22Rv1 (cell line): ENCODE results near the gene NRP1.
A peak's percentile ranks its signal among the peaks of the same experiment; 100 is the strongest.

Experiments used
- H3K27ac ChIP-seq: fragments of 450-650 bp; 2 replicates; pipeline ENCODE4 v1.5.1; 2017
- ZFX ChIP-seq: fragments of 450-650 bp; IDR thresholded peaks from 2 replicates; pipeline ENCODE4 v1.6.1; 2017; ENCODE audit warnings: antibody characterized with exemption, borderline replicate concordance
- TF ChIP-seq, protein P1 (sequence below): fragments of 450-650 bp; IDR thresholded peaks from 2 replicates; pipeline ENCODE4 v1.5.1; 2017; ENCODE audit warnings: mild to moderate bottlenecking

The NRP1 gene

DNA sequence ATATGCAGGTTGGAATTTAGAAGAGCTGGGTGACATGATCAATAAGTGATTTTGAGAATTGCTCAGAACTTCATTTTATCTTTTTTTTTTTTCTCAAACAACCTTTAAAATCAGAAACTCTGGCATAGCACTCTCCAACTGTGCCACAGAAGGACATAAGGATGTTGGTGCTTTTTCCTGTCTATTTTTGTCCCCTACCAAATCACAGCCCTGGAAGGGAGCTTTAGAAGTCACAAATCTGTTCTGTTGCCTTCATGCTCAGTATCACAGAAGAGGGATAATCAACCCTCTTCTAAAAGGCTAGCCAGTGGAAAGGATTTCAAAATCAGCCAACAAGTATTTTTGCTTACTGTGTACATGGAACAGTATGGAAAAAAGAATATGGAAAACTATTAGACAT lies 14.8 kb upstream of the NRP1 start:
- no peak overlapping the region for H3K27ac ChIP-seq
- TF ChIP-seq, protein P1, sequence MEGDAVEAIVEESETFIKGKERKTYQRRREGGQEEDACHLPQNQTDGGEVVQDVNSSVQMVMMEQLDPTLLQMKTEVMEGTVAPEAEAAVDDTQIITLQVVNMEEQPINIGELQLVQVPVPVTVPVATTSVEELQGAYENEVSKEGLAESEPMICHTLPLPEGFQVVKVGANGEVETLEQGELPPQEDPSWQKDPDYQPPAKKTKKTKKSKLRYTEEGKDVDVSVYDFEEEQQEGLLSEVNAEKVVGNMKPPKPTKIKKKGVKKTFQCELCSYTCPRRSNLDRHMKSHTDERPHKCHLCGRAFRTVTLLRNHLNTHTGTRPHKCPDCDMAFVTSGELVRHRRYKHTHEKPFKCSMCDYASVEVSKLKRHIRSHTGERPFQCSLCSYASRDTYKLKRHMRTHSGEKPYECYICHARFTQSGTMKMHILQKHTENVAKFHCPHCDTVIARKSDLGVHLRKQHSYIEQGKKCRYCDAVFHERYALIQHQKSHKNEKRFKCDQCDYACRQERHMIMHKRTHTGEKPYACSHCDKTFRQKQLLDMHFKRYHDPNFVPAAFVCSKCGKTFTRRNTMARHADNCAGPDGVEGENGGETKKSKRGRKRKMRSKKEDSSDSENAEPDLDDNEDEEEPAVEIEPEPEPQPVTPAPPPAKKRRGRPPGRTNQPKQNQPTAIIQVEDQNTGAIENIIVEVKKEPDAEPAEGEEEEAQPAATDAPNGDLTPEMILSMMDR = no peak
- no peak for TF ChIP-seq ZFX

DNA sequence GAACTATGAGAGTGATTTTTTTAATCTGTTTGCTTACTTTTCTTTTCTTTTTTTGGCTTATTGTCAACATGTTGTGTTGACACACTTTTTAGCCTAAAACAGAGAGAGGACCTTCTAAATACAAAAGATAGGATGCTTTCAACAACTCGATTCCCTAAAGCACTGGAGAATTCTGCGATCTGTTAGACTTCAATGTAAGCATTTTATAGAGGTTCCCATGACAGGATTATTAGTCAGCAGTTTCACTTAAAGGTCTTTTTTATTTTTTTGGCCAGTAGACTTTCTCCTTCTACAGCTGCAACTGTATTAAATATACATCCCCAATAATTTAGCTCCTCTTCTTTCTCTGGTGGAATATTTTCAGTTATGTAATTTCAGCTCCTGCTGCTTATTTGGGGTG lies 12.7 kb upstream of the NRP1 start:
- TF ChIP-seq, protein P1 = no peak
- no peak for TF ChIP-seq ZFX
- H3K27ac ChIP-seq = no peak overlapping the region

DNA sequence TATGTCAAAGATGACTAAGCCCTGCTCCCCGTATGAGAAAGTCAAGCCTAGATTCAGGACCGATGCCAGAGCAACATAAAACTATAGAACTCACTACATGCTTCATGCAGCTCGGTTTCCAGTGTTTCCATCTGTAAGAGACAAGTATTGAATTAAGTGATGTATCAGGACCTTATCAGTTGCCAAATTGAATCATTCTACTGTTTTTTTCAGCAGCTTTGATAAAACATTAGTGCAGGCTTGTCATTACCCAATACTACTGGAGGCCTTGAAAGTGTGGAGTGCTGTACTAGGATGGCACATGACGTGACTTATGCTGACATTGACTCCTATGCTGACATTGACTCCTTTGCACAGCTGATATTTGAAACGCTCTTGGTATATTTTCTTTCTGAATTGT lies 10.8 kb upstream of the NRP1 start:
- TF ChIP-seq, protein P1 = no peak
- TF ChIP-seq ZFX = no peak
- H3K27ac ChIP-seq = no peak overlapping the region

DNA sequence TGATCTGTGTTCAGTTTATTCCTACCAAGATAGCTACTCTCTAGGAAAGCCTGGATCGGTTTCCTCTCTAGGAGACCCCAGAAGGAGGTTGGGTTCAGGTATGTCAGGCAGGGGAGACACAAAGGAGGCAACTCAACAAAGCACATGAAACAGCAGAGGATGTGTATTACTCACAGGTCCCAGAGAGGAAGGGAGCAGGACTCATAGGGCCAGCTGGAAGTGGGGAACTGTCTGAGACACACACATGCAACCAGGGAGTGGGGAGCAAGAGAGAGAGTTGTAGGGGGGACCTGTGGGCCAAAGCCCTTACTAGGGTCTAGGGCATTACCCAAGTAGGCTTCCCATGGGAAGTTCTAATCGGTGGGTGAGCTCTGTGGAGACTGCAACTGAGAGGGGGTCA lies 10.2 kb upstream of the NRP1 start:
- no peak for TF ChIP-seq ZFX
- TF ChIP-seq, protein P1 = no peak
- H3K27ac ChIP-seq = no peak overlapping the region

DNA sequence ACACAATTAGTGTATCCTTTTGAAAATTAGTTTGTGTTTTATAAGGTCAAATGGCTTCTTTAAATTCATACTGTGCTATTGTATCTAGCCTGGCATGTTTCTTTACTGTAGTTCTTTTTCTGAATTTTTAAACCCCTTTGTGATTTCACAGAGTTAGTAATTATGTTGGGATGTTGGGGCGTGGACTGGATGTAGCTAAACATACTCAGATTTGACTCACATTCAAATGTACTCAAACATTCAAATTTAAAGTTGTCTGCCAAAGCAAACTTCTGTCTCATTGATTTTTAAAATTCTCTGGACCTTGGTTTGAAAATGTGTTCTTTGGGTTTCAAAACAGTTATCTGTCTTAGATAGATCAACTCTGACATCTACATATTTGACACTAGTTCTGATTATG lies 7.2 kb upstream of the NRP1 start:
- H3K27ac ChIP-seq = no peak overlapping the region
- no peak for TF ChIP-seq ZFX
- TF ChIP-seq, protein P1 = no peak

DNA sequence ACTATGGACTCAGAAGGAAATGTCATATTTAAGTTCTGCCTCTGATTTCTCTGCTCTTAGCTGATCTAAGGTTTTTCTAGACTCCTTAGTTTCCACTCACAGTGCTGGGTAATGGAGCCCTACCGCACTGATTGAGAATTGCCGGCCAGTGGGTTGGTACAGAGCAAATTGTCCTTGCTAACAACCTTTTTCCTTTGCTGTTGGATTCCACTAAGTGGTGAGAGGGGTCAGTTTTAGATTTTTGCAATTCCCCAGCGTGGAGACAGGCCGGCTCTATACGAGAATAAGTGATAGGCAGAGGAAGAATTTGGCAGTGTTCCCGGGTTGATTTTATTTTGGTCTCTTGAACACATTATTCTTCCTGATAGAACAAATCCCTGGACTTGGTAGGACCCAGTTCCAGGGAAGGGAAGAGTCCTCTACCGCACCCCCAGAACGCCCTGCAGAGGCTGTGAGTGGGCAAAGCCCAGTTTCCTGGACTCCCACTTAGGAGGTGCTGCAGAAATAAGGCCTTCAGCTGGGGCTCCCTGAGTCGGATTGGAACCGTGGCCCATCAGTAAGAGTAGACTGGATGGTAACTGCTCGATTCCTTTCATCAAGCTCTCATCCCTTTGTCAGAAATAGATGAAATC lies 3.0 kb upstream of the NRP1 start:
- no peak overlapping the region for H3K27ac ChIP-seq
- TF ChIP-seq, protein P1 = no peak
- no peak for TF ChIP-seq ZFX

DNA sequence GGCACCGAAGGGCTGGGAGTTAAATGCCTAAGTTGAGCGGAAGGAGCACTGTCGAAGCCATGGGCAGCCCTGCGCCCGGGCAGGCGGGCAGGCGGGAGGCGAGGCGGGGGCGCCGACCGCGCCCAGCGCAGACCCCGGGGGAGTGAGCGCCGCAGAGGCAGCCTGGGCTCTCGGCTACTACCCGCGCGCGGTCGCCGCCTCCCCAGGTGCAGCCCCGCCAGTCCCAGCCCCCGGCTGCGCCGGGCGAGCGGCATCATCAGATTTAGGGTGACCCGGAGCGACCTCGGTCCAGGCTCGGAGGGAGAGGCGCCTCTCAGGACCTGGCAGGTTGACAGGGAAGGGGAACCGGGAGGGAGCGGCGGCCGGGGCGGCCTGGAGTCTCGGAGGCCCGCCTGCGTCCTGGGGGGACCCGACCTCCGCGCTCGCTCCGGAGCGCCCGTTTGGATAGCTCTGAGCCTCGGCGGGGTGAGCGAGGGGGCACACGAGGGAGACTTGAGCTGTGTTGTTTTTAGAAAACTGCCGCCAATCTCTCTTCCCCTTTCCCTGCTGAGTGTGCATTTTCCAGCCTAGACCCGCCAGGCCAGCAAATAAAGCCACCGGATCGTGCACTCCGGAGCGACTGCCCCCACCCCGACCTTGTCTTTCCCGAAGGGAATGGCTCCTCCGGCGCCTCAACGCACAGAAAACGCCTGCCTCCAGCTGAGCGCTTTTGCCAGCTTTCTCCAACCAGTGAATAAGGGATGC lies 2.3 kb upstream of the NRP1 start:
- H3K27ac ChIP-seq = peak overlapping the region; percentile 83

More for the DNA sequence above, 2.3 kb upstream of the NRP1 start:
- TF ChIP-seq ZFX = no peak
- TF ChIP-seq, protein P1 = no peak
